Stimulated activated CD8-positive, alpha-beta memory T cell treated with anti-CD3 and anti-CD28 coated beads, Interleukin-4, amount 100 ng/mL, for 4 hours (primary cell): ENCODE results near the gene SPATS1.
"Not testable (repeated sequence)": the region's sequence is repeated elsewhere in the genome, so short reads cannot be mapped to it uniquely, and the experiment has no call there.

Experiments
- DNase-seq, 2 donors: peaks; one replicate each; pipeline ENCODE4 v3.0.0-alpha.2; 2020; ENCODE audit warnings: low read depth in 2 of 2, low spot score in 1 of 2

SPATS1 gene

DNA sequence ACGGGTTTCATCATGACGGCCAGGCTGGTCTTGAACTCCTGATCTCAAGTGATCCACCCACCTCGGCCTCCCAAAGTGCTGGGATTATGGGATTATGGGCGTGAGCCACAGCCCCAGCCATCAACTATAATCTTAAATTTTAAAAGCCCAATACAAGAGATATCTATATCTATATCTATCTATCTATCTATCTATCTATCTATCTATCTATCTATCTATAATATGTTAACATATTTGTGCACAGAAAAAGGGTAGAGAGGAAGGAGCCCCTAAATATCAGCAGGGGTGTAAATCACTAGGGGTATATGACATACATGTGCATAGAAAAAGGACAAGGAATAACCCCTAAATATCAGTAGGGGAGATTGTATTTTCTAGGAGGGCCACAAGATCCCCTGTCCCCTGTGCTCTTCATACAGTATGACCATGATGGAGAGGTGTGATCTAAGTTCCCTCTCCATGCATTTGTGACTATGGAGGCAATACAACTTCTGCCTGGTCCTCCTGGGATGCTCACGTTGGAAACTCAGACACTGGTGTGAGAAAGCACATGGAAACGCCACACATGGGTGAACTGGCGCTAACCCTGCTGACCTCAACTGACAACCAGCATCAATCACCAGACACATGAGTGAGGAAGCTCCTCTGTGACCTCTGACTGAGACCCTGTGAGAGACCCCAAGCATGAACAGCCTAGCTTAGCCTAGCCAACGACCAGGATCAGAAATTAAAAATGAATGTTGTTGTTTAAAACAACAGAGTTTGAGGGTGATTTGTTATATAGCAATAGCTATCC is 1.2 kb upstream of the SPATS1 start:
- no peak for DNase-seq

- DNase-seq = no peak
These were observed 398 bp upstream of the SPATS1 start for GRCh38 chr6:44342052-44342451.

DNA sequence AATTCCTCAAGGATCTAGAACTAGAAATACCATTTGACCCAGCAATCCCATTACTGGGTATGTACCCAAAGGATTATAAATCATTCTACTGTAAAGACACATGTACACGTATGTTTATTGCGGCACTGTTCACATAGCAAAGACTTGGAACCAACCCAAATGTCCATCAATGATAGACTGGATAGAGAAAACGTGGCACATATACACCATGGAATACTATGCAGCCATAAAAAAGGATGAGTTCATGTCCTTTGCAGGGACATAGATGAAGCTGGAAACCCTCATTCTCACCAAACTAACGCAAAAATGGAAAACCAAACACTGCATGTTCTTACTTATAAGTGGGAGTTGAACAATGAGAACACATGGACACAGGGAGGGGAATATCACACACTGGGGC is 4.4 kb downstream of the SPATS1 start:
- not testable (repeated sequence) for DNase-seq

- no peak for DNase-seq
These were observed 7.6 kb downstream of the SPATS1 start for GRCh38 chr6:44349904-44350649.

DNA sequence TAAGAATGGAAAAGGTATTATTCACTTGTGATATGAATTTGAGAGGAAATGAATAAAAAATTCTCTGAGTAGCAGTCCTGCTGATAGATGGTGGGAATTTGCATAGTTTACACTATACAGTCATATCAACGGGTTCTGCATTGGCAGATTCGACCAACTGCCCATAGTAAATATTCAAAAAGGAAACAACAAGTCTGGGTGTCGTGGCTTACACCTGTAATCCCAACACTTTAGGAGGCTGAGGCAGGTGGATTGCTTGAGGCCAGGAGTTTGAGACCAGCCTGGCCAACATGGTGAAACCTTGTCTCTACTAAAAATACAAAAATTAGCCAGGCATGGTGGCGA is 8.2 kb downstream of the SPATS1 start:
- not testable (repeated sequence) for DNase-seq

DNA sequence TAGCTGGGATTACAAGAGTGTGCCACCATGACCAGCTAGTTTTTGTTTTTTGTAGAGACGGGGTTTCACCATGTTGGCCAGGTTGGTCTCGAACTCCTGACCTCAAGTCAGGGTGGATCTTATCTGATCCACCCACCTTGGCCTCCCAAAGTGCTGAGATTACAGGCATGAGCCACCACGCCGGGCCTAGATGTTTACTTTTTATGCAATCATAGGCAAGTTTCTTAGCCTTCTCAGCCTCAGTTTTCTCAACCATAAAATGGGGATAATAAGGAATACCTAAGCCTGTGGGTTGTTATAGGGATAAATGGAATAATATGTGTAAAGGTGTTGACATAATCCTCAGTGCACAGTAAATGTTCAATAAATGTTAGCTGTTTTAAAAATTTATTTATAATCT is 9.8 kb downstream of the SPATS1 start:
- DNase-seq = no peak

GRCh38 chr6:44353336-44353735 is 10.9 kb downstream of the SPATS1 start:
- DNase-seq = no peak

GRCh38 chr6:44355640-44356039 is 13.2 kb downstream of the SPATS1 start:
- no peak for DNase-seq

GRCh38 chr6:44356487-44356886 is 14.0 kb downstream of the SPATS1 start:
- no peak for DNase-seq

DNA sequence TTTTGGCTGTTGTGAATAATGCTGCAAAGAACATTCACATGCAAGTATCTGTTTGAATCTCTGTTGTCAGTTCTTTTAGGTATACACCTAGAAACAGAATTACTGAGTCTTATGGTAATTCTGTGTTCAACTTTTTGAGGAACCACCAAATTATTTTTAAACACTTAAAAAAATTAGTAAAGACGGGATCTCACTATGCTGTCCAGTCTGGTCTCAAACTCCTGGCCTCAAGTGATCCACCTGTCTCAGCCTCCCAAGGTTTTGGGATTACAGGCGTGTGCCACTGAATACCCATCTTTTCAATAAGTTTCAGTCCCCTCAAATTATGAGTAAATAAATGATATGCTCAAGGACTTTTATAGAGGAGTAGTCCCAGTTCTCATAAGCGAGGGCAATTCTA is 17.5 kb downstream of the SPATS1 start:
- DNase-seq = no peak

DNA sequence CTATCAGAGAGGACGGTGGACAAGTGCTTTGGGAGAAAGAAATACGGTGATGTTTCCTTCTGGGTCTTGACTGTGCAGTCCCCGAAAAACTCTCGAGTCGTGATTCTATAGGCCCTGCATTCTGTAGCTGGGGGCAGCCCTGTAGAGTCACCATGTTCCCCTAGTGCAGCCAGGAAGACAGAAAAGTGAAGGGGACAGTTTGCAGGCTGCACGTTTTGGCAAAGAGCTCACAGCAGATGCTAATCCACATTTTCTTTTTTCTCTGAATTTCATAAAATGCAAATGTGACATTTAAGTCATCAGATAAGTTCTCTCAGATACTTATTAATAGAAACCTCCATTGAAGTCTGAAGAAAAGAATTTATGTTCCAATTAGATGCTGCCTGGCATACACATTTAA is 19.5 kb downstream of the SPATS1 start:
- no peak for DNase-seq

GRCh38 chr6:44363377-44363926 is 21.0 kb downstream of the SPATS1 start:
- no peak for DNase-seq

DNA sequence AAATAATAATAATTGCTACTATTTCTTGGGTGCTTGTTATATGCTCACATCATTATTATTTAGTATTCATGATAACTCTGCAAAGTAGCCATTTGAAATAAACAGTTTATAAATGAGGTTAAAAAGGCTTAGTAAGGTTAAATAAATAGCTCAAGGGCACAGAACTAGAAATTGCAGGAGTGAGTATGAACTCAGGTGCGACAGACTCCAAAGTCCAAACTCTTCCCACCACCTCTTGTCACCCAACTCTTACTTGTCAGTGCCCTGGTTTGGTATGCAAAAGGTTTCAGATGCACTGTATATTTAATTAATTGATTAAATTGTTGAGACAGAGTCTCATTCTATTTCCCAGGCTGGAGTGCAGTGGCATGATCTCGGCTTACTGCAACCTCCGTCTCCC is 24.3 kb downstream of the SPATS1 start:
- DNase-seq = no peak

GRCh38 chr6:44367681-44368080 is 25.2 kb downstream of the SPATS1 start:
- no peak for DNase-seq

DNA sequence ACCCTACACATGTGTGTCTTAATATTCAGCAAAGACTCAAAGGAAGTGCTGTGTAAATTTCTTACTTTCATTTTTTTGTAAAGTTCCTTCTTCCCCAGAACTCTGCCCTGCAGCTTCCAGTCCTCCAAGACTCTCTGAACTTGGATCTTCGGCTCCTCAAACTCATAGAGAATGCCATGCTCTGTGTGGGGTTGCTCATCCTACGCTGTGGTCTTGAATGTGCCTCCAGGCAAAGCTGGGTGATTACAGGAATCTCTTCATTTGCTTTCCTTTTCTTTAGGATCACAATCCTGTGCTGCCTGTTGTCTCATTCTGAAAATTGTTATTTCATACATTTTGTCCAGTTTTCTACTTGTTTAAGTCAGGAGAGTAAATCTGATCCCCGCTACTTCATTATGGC is 30.6 kb downstream of the SPATS1 start:
- no peak for DNase-seq

DNA sequence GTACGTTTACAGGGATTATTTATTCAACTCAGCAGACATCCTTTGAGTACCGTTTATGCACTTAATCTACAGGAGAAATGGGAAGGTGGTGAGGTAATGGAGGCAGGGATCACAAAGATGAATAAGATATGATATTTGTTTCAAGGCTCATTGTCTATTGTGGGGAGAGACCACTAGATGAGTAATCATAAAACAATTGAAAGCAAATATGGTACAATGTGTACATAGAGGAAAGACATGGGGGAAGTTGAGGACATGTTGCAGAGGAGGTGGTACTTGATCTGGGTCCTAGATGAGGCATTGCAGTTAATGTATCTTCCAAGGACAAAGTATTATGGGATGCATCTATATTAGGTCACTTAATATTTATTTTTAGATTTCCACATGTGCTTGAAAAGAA is 31.3 kb downstream of the SPATS1 start:
- DNase-seq = no peak

- no peak for DNase-seq
These were observed 32.6 kb downstream of the SPATS1 start for GRCh38 chr6:44375071-44375470.

DNA sequence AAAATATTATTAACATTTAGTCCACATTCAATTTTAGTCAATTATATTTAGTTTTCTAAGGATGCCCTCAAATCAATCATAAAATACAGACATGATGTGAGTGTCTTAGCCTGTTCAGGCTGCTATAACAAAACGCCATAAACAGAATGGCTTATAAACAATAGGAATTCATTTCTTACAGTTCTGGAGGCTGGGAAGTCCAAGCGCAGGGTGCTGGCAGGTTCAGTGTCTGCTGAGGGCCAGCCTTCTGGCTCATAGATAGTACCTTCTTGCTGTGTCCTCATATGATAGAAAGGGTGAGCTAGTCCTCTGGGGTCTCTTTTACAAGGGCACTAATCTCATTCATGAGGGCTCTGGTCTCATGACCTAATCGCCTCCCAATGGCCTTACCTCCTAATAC is 35.0 kb downstream of the SPATS1 start:
- DNase-seq = no peak

- DNase-seq = no peak
These were observed 35.5 kb downstream of the SPATS1 start for GRCh38 chr6:44377971-44378370.

DNA sequence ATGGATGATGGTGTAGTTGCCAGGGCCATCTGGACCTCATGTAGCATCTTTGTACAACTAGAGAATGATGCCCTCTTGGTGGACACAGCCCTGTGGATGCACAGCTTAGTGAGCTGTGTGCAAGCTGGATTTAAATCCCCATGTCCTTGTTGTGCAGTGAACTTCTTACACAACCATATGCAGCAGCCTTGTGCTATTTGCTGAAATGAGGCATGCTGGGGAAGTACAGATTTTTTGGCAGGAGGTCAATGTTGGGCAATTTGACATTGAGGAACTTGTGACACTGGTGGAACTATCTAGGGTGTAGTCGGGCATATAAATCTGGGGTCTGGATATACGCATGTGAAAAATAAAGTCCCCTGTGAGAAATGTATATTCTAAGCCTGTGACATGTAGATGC is 39.3 kb downstream of the SPATS1 start:
- DNase-seq = no peak

DNA sequence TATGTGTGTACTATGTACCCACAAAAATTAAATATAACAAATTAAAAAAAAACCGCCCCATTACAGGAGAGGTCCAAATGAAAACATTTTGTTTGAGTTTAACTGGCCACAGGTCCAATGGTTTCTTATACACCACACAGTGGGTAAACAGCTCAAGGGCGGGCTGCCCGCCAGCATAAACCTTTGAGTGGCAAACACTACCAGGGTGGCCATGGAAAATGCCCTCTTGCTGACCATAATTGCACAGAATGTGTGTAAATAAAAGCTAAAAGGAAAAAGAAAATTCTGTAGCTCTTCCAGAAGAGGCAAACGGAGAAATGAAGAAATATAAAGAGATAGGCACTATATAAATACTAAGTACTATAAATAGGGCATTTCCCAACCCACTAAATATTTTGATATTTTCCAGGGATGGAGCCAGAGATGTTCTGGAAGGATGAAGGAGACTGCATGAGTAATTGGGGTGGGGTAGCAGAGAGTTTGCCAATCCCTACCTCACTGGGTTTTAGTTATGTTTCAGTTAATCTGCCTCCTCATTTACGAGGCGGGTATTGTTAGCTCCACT is 44.0 kb downstream of the SPATS1 start:
- no peak for DNase-seq

- DNase-seq = no peak
These were observed 44.5 kb downstream of the SPATS1 start for GRCh38 chr6:44386929-44387345.
